ENCODE results near the gene BLVRB. TPM values are rescaled to one million over a fixed set of nuclear protein-coding genes. Genes with fewer than 3 reads are reported as not detected.

BLVRB gene
- total and polyA plus RNA-seq, 9 of the 15 experiments (the other 6 are each of a cell fraction or from before 2014, with no cell fraction given), result 81.1 to 749 (median 331) TPM

- TF ChIP-seq CLOCK (CRISPR knock-in tag; IDR thresholded peaks at IDR 0.05; ENCODE audit: borderline replicate concordance), result no peak
- TF ChIP-seq HLTF (IDR thresholded peaks at IDR 0.05), result 0 out of 2 replicates have a peak, but pooled peaks have one; percentile 1
- TF ChIP-seq E2F8 (IDR thresholded peaks at IDR 0.05; ENCODE audit: low read depth, partially characterized antibody), result no peak
- peak in 1 of 2 experiments; percentile 65; a peak in 3 of 4 replicates for TF ChIP-seq RCOR1 (IDR thresholded peaks at IDR 0.05; ENCODE audit: borderline replicate concordance in 1 of 2, low read depth in 2 of 2, low read length in 2 of 2)
- TF ChIP-seq KLF1 (tag; IDR thresholded peaks at IDR 0.05), result peak; percentile 99
- no peak; a peak in 1 of 4 replicates for TF ChIP-seq KDM1A (IDR thresholded peaks at IDR 0.05)
- peak; percentile 43; the same call in 1 of the 2 replicates for TF ChIP-seq STAT6 (CRISPR knock-in tag; IDR thresholded peaks at IDR 0.05)
- TF ChIP-seq ZFX (CRISPR knock-in tag; IDR thresholded peaks at IDR 0.05), result peak; percentile 46; the same call in 1 of the 2 replicates
- no peak for TF ChIP-seq FOXK1 (CRISPR knock-in tag; IDR thresholded peaks at IDR 0.05; ENCODE audit: borderline replicate concordance)
- peak; percentile 82 for TF ChIP-seq VEZF1 (CRISPR knock-in tag; IDR thresholded peaks at IDR 0.05)
- TF ChIP-seq NCOA4 (IDR thresholded peaks at IDR 0.05; ENCODE audit: partially characterized antibody), result peak; percentile 11
- TF ChIP-seq MAFK (IDR thresholded peaks at IDR 0.05; ENCODE audit: low read length), result peak; percentile 79
- peak; percentile 92 for TF ChIP-seq SMARCC2 (IDR thresholded peaks at IDR 0.05; ENCODE audit: low read depth)
- TF ChIP-seq NELFE (IDR thresholded peaks at IDR 0.05; ENCODE audit: insufficient read depth, insufficient read length), result no peak
- TF ChIP-seq CXXC5 (CRISPR knock-in tag; IDR thresholded peaks at IDR 0.05), result peak; percentile 84
- no peak for TF ChIP-seq NCOA6 (IDR thresholded peaks at IDR 0.05)
- peak in 1 of 2 experiments; percentile 67; a peak in 1 of 4 replicates for TF ChIP-seq KDM4B (IDR thresholded peaks at IDR 0.05; ENCODE audit: borderline replicate concordance in 2 of 2, low read depth in 1 of 2)
Measured at GRCh38 chr19:40464059-40465024, 1.2 kb downstream of the BLVRB start (continued).

All from K562 (cell line).